HK-2 (cell line): ENCODE data around the gene RYK.
"Not testable (repeated sequence)": the region's sequence is repeated elsewhere in the genome, so short reads cannot be mapped to it uniquely, and the experiment has no call there.

Experiments used
- DNase-seq: peaks from one replicate; pipeline ENCODE4 v3.0.0-alpha.2; 2018; ENCODE audit not compliant: unreplicated experiment

The RYK gene

GRCh38 chr3:134250717-134251220 lies at the start of gene RYK:
TSS of gene RYK (minus strand) at chr3:134250859. CDS start at chr3:134250654, 205 bp downstream.
- peak; percentile 89 for DNase-seq

- no peak for DNase-seq
These were observed 49.2 kb upstream of the RYK start for GRCh38 chr3:134299888-134300206.

- no peak for DNase-seq
These were observed 48.7 kb upstream of the RYK start for GRCh38 chr3:134299185-134299887.

- DNase-seq: no peak
These were observed 47.6 kb upstream of the RYK start for GRCh38 chr3:134298249-134298648.

- no peak for DNase-seq
These were observed 46.0 kb upstream of the RYK start for GRCh38 chr3:134296616-134297015.

GRCh38 chr3:134295930-134296329 lies 45.3 kb upstream of the RYK start:
- DNase-seq: no peak

GRCh38 chr3:134294302-134295280 lies 43.9 kb upstream of the RYK start:
- DNase-seq: no peak

- no peak for DNase-seq
These were observed 40.9 kb upstream of the RYK start for GRCh38 chr3:134291319-134292254.

- no peak for DNase-seq
These were observed 36.9 kb upstream of the RYK start for GRCh38 chr3:134287512-134287911.

GRCh38 chr3:134284438-134284837 lies 33.8 kb upstream of the RYK start:
- DNase-seq: no peak

- no peak for DNase-seq
These were observed 32.0 kb upstream of the RYK start for GRCh38 chr3:134282659-134283047.

- no peak for DNase-seq
These were observed 31.4 kb upstream of the RYK start for GRCh38 chr3:134281912-134282658.

- DNase-seq: no peak
These were observed 28.8 kb upstream of the RYK start for GRCh38 chr3:134279466-134279865.

GRCh38 chr3:134277066-134277660 lies 26.5 kb upstream of the RYK start:
- DNase-seq: no peak

- DNase-seq: no peak
These were observed 25.4 kb upstream of the RYK start for GRCh38 chr3:134276086-134276485.

- DNase-seq: not testable (repeated sequence)
These were observed 24.5 kb upstream of the RYK start for GRCh38 chr3:134275110-134275509.

- no peak for DNase-seq
These were observed 23.9 kb upstream of the RYK start for GRCh38 chr3:134274571-134274970.

GRCh38 chr3:134267996-134268395 lies 17.3 kb upstream of the RYK start:
- DNase-seq: no peak

- DNase-seq: no peak
These were observed 10.3 kb upstream of the RYK start for GRCh38 chr3:134260987-134261386.

- no peak for DNase-seq
These were observed 8.2 kb upstream of the RYK start for GRCh38 chr3:134258761-134259347.
